PC-9 (cell line): ENCODE results near the gene HLCS.

Experiments
- CTCF ChIP-seq: fragments of 200-600 bp; sonication (generic); conservative IDR thresholded peaks from 2 replicates; pipeline ENCODE4 v1.6.1; 2017; ENCODE audit warnings: mixed run types, antibody characterized with exemption, mild to moderate bottlenecking, moderate library complexity
- EZH2 ChIP-seq: fragments of 200-600 bp; sonication (generic); IDR thresholded peaks from 2 replicates; pipeline ENCODE4 v1.8.0; 2017; ENCODE audit warnings: antibody characterized with exemption, low read depth

- no peak for TF ChIP-seq CTCF
- TF ChIP-seq EZH2, result no peak
Observed at GRCh38 chr21:36913247-36914169, 53.0 kb downstream of the HLCS start.
